ENCODE measurements around the gene ANK3. TPM values are rescaled to one million over a fixed set of nuclear protein-coding genes. Genes with fewer than 3 reads are reported as not detected.

ANK3 gene
- 35.1 to 138 TPM (median 37.4 TPM) in 3 replicates for total RNA-seq
- long read RNA-seq, partial matches to known transcripts: 1 of 5 reads
- long read RNA-seq, other reads (novel, unspliced or antisense): 3 of 5 reads

DNA sequence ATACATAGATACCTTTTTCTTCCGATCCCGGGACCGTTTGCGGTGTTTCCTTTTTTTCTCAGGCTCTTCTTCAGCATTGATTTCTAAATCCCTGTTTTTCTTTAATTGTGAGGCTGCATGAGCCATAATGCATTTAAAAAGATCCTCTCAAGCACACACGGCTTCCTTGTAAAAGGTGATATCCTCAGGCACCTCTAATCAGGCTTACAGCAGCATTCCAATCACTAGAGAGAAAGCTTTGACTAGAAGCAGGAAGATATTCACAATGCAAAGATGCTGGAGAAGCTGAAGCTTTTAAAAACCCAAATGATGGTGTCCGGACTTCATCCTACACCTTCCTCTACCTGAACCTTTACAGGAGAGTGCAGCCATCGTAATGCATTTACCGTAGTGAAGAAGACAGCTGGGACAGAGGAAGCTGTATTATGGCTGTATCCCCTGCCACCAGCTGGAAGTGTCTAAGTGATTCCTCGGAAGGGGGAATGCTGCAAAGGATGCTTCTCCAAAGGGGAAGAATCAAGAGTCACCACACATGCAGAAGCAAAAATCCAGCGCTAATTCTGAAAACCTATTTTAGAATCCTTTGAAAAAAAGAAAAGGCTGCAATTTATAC, at the start of gene ANK3:
Gene ANK3 (minus strand): TSS at position 463 of the 613 bp plus-strand sequence. CDS start 337 bp downstream, at position 126.
- peaks cover 37% of the 10 kb centered on the region for H3K4me1 Mint-ChIP-seq (ENCODE audit: low read depth)
- TF ChIP-seq, protein P1, sequence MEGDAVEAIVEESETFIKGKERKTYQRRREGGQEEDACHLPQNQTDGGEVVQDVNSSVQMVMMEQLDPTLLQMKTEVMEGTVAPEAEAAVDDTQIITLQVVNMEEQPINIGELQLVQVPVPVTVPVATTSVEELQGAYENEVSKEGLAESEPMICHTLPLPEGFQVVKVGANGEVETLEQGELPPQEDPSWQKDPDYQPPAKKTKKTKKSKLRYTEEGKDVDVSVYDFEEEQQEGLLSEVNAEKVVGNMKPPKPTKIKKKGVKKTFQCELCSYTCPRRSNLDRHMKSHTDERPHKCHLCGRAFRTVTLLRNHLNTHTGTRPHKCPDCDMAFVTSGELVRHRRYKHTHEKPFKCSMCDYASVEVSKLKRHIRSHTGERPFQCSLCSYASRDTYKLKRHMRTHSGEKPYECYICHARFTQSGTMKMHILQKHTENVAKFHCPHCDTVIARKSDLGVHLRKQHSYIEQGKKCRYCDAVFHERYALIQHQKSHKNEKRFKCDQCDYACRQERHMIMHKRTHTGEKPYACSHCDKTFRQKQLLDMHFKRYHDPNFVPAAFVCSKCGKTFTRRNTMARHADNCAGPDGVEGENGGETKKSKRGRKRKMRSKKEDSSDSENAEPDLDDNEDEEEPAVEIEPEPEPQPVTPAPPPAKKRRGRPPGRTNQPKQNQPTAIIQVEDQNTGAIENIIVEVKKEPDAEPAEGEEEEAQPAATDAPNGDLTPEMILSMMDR (IDR thresholded peaks at IDR 0.05): no peak
- DNase-seq (ENCODE audit: low spot score): no peak
- H3K4me3 Mint-ChIP-seq (ENCODE audit: unreplicated experiment): no peak within 1 kb of the TSS
- H3K27me3 Mint-ChIP-seq (ENCODE audit: low read depth): no peaks in the 10 kb centered on the region
- H3K27ac Mint-ChIP-seq (ENCODE audit: unreplicated experiment): no peak within 1 kb of the TSS
- H3K9me3 Mint-ChIP-seq (ENCODE audit: low read depth): no peaks in the 10 kb centered on the region
- H3K36me3 Mint-ChIP-seq (ENCODE audit: low read depth): no peaks in the 10 kb centered on the region

DNA sequence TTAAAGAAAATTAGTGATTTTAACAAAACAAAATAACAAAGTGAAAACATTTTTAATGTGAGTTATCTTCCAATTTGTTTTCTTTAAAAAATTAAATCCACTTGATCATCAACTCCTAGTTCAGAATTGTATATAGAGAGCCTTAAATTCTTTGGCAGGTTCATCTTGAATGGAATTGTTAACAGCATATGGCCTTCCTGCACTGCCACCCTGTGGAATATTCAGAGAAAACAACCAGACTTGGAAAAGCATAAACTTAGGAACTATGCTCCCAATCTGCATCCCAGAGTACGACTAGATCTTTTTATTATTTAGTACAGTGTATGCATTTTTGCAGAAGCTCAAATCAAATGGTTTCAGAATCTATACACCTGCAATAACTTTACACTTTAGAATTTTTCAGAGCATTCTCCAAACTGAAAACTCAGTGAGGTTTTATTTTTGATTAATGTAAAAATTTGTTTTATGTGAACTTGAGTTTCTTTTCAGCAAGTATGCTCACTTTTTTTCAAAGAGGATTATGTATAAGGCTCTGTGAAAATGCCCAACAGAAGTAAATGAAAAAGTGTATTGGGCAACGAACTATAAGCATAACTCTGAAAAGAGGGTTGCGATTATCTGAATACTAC, 44.9 kb upstream of the ANK3 start:
- H3K4me3 Mint-ChIP-seq (ENCODE audit: unreplicated experiment): no peak overlapping the region
- no peak for DNase-seq (ENCODE audit: low spot score)
- no peaks in the 10 kb centered on the region for H3K27me3 Mint-ChIP-seq (ENCODE audit: low read depth)

DNA sequence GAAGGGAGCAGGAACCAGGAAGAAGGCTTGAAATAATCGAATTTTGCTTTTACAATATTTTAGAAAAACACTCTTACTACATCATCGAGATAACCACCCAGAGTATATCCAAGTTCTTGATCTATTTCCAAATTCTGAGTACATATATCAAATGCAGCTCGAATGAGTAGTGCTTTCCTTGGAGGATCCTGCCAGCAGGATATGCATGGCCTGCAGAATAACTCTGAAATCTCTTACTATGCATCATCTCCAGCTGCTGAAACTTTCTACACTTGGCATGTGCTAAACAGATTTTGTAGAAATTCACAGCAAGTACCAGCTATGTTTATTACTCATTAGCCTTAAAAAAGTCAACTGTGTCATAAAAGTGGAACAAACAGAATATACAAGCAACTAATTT, 44.0 kb upstream of the ANK3 start:
- Mint-ChIP-seq H3K27me3 (ENCODE audit: low read depth) (no peaks in the 10 kb centered on the region), H3K27ac (ENCODE audit: unreplicated experiment) (peak overlapping the region; percentile 93), H3K4me3 (ENCODE audit: unreplicated experiment) (peak overlapping the region; percentile 33), H3K36me3 (ENCODE audit: low read depth) (no peaks in the 10 kb centered on the region), H3K9me3 (ENCODE audit: low read depth) (peaks cover 2% of the 10 kb centered on the region), H3K4me1 (ENCODE audit: low read depth) (peaks cover 53% of the 10 kb centered on the region)
- DNase-seq (ENCODE audit: low spot score): no peak
- TF ChIP-seq, protein P1 (IDR thresholded peaks at IDR 0.05): no peak

More for the DNA sequence above, 44.9 kb upstream of the ANK3 start:
- Mint-ChIP-seq H3K27ac (ENCODE audit: unreplicated experiment) (no peak overlapping the region), H3K36me3 (ENCODE audit: low read depth) (no peaks in the 10 kb centered on the region), H3K4me1 (ENCODE audit: low read depth) (peaks cover 45% of the 10 kb centered on the region), H3K9me3 (ENCODE audit: low read depth) (peaks cover 2% of the 10 kb centered on the region)
- TF ChIP-seq, protein P1 (IDR thresholded peaks at IDR 0.05): peak; percentile 96

DNA sequence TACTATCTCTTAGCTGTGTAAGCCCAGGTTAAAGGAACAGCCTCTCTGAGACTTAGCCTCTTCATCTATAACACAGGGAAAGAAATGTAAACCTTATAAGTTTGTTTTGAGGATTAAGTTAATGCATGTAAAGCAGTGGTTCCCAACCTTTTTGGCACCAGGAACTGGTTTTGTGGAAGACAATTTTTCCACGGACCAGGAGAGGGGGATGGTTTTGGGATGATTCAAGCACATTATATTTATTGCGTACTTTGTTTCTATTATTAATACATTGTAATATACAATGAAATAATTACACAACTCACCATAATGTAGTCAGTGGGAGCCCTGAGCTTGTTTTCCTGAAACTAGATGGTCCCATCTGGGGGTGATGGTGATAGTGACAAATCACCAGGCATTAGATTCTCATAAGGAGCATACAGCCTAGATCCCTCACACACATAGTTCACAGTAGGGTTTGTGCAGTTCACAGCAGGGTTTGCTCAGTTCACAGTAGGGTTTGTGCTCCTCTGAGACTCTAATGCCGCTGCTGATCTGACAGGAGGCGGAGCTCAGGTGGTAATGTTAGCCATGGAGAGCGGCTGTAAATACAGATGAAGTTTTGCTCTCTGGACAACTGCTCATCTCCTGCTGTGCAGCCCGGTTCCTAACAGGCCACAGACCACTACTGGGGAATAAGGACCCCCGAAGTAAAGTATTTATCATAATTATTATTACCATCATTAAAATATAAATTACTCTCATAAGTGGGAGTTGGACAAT, 41.3 kb upstream of the ANK3 start:
- H3K9me3 Mint-ChIP-seq (ENCODE audit: low read depth): peaks cover 8% of the 10 kb centered on the region
- TF ChIP-seq, protein P1 (IDR thresholded peaks at IDR 0.05): no peak
- H3K27ac Mint-ChIP-seq (ENCODE audit: unreplicated experiment): peak overlapping the region; percentile 85
- peaks cover 2% of the 10 kb centered on the region for H3K36me3 Mint-ChIP-seq (ENCODE audit: low read depth)
- H3K4me1 Mint-ChIP-seq (ENCODE audit: low read depth): peaks cover 80% of the 10 kb centered on the region
- H3K27me3 Mint-ChIP-seq (ENCODE audit: low read depth): no peaks in the 10 kb centered on the region
- H3K4me3 Mint-ChIP-seq (ENCODE audit: unreplicated experiment): no peak overlapping the region
- no peak for DNase-seq (ENCODE audit: low spot score)

DNA sequence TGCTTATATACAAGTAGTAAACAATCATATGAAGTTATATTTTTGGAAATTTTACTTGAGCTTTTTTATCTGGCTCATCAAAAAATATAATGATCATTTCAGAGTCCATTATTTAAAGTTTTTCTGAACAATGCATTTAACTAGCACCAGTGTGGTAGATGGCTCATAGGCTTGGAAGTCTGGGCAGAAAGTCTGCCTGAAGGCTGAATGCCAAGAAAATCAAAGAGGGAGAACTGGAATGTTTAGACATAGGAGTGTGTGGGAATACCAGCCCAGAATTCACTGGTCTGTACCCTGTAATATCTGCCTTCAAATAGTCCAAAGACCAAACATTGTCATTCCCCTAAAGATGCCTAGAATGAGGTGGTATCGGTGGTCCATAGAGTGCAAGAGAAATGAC, 40.3 kb upstream of the ANK3 start:
- H3K4me1 Mint-ChIP-seq (ENCODE audit: low read depth): peaks cover 90% of the 10 kb centered on the region

More for the DNA sequence above, 40.3 kb upstream of the ANK3 start:
- no peak overlapping the region for H3K4me3 Mint-ChIP-seq (ENCODE audit: unreplicated experiment)
- TF ChIP-seq, protein P1 (IDR thresholded peaks at IDR 0.05): no peak
- DNase-seq (ENCODE audit: low spot score): no peak
- H3K9me3 Mint-ChIP-seq (ENCODE audit: low read depth): peaks cover 9% of the 10 kb centered on the region
- peaks cover 2% of the 10 kb centered on the region for H3K36me3 Mint-ChIP-seq (ENCODE audit: low read depth)
- no peaks in the 10 kb centered on the region for H3K27me3 Mint-ChIP-seq (ENCODE audit: low read depth)
- H3K27ac Mint-ChIP-seq (ENCODE audit: unreplicated experiment): peak overlapping the region; percentile 85
